Activated B cell treated with CpG ODN at 0.5 μM for 24 hours (primary cell): Measurements from ENCODE around the gene TBC1D14. TPM values are rescaled to one million over a fixed set of nuclear protein-coding genes. Genes with fewer than 3 reads are reported as not detected.
A peak's percentile ranks its signal among the peaks of the same experiment; 100 is the strongest.

Source experiments
- ATAC-seq: fragments of 200-7000 bp; cut with Tn5 transposase; one replicate; pipeline ENCODE4 v1.10.0; 2021; ENCODE audit warnings: low read depth, mild to moderate bottlenecking, moderate library complexity
- CTCF ChIA-PET: fragments of 350-600 bp; sonication (Branson Sonifier 250); formaldehyde crosslinking; loops from one replicate; lab custom pipeline; 2021; ENCODE audit warnings: antibody characterized with exemption; lab: Charles Lee
- POLR2A ChIA-PET: fragments of 350-600 bp; sonication (Branson Sonifier 250); formaldehyde crosslinking; loops from one replicate; lab custom pipeline; 2021; ENCODE audit warnings: antibody characterized with exemption; lab: Charles Lee
- DNase-seq: peaks from one replicate; pipeline ENCODE4 v3.0.0; 2022
- H3K27ac Mint-ChIP-seq: one replicate; pipeline ENCODE4 v1.8.0; 2020; ENCODE audit warnings: mixed read lengths
- H3K27me3 Mint-ChIP-seq: one replicate; pipeline ENCODE4 v1.8.0; 2021; ENCODE audit warnings: mixed read lengths
- H3K36me3 Mint-ChIP-seq: one replicate; pipeline ENCODE4 v1.8.0; 2021; ENCODE audit warnings: low read depth, mixed read lengths
- H3K4me1 Mint-ChIP-seq: one replicate; pipeline ENCODE4 v1.8.0; 2021; ENCODE audit warnings: mixed read lengths
- H3K4me3 Mint-ChIP-seq: one replicate; pipeline ENCODE4 v1.8.0; 2020; ENCODE audit warnings: mild to moderate bottlenecking, mixed read lengths
- H3K9me3 Mint-ChIP-seq: one replicate; pipeline ENCODE4 v1.8.0; 2020; ENCODE audit warnings: mixed read lengths
- intact Hi-C: fragments of 100-400 bp; cut with micrococcal nuclease; formaldehyde crosslinking; loops from one replicate; pipeline ENCODE4 v1.15.1; 2024
- total RNA-seq: library from RNA; stranded (reverse); gene quantifications from 2 replicates; pipeline ENCODE4 v1.2.3, GENCODE V29; 2022
- TF ChIP-seq, protein P1 (sequence below): fragments of 200-600 bp; IDR thresholded peaks from one replicate; pipeline ENCODE4 v1.8.0; 2022; ENCODE audit warnings: antibody characterized with exemption, mild to moderate bottlenecking

The TBC1D14 gene
- total RNA-seq, 1 donor from 2014 or later, result 35.1 TPM

DNA sequence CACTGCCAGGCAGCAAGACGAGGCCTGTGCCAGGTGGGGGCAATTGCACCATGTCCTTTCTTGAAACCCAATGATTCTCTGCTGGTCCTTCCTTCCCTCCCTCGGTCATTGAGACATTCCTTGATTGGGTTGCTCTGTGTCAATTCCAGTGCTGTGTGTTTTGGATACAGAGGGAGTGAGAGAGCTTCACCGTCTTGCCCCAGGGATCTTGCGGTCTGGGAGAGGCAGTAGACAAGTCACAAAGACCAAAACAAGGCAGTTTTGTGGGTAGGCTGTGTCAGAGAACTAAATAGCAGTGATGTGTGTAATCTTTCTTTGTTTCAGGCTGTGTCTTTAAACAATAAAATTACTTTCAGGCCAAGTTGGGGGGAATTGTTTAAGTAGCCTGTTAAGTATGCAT lies 94.7 kb downstream of the TBC1D14 start:
- no peak overlapping the region for H3K27ac Mint-ChIP-seq

DNA sequence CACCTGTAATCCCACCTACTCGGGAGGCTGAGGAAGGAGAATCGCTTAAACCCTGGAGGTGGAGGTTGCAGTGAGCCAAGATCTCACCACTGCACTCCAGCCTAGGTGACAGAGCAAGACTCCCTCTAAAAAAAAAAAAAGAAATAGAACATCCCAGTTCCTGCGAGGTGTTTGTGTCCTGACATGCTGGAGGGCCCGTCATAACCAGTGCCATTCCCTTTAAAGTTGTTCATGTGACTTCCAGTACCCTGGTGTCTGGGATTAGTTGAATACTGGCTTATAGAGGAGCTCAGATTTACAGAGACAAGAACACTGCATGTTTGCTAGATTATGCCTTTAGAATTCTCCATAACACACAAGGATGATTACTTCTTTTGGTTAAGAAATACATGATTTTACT lies 95.9 kb downstream of the TBC1D14 start:
- Mint-ChIP-seq H3K9me3 (no peaks in the 10 kb centered on the region), H3K27ac (no peak overlapping the region), H3K4me1 (no peaks in the 10 kb centered on the region), H3K4me3 (no peak overlapping the region), H3K27me3 (no peaks in the 10 kb centered on the region), H3K36me3 (peaks cover 80% of the 10 kb centered on the region)
- no peak for DNase-seq
- ChIA-PET CTCF (no interaction called here), POLR2A (no interaction called here)
- no peak for ATAC-seq
- TF ChIP-seq, protein P1, sequence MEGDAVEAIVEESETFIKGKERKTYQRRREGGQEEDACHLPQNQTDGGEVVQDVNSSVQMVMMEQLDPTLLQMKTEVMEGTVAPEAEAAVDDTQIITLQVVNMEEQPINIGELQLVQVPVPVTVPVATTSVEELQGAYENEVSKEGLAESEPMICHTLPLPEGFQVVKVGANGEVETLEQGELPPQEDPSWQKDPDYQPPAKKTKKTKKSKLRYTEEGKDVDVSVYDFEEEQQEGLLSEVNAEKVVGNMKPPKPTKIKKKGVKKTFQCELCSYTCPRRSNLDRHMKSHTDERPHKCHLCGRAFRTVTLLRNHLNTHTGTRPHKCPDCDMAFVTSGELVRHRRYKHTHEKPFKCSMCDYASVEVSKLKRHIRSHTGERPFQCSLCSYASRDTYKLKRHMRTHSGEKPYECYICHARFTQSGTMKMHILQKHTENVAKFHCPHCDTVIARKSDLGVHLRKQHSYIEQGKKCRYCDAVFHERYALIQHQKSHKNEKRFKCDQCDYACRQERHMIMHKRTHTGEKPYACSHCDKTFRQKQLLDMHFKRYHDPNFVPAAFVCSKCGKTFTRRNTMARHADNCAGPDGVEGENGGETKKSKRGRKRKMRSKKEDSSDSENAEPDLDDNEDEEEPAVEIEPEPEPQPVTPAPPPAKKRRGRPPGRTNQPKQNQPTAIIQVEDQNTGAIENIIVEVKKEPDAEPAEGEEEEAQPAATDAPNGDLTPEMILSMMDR, result no peak
- intact Hi-C loops, result no loop called here

More for the DNA sequence above, 94.7 kb downstream of the TBC1D14 start:
- TF ChIP-seq, protein P1, result no peak
- ChIA-PET POLR2A (no interaction called here), CTCF (no interaction called here)
- Mint-ChIP-seq H3K4me1 (no peaks in the 10 kb centered on the region), H3K4me3 (no peak overlapping the region), H3K36me3 (peaks cover 81% of the 10 kb centered on the region), H3K9me3 (no peaks in the 10 kb centered on the region), H3K27me3 (no peaks in the 10 kb centered on the region)
- intact Hi-C loops, result no loop called here
- DNase-seq (no peak), ATAC-seq (no peak)

DNA sequence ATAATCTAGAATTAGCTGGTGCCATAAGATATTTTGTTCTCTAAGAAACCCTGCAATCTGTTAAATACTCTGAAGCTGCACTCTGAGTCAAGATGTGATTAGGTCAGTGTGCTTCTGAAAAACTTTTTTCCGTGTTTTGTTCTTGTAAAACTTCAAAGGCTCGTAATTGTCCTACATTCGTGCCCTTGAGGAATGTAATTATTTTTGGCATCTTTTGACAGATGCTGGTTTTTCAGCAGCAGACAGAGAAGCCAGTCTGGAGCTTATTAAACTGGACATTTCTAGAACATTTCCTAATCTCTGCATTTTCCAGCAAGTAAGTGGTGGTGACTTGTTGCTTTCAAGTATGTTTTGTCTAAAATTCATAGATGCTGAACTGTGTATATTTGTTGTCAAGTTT lies 96.8 kb downstream of the TBC1D14 start:
- Mint-ChIP-seq H3K36me3 (peaks cover 80% of the 10 kb centered on the region), H3K4me3 (no peak overlapping the region), H3K4me1 (no peaks in the 10 kb centered on the region), H3K27me3 (no peaks in the 10 kb centered on the region), H3K27ac (no peak overlapping the region), H3K9me3 (no peaks in the 10 kb centered on the region)
- intact Hi-C loops, result no loop called here
- POLR2A ChIA-PET, result no interaction called here
- TF ChIP-seq, protein P1, result no peak
- CTCF ChIA-PET, result no interaction called here
- DNase-seq, result no peak
- ATAC-seq, result no peak

DNA sequence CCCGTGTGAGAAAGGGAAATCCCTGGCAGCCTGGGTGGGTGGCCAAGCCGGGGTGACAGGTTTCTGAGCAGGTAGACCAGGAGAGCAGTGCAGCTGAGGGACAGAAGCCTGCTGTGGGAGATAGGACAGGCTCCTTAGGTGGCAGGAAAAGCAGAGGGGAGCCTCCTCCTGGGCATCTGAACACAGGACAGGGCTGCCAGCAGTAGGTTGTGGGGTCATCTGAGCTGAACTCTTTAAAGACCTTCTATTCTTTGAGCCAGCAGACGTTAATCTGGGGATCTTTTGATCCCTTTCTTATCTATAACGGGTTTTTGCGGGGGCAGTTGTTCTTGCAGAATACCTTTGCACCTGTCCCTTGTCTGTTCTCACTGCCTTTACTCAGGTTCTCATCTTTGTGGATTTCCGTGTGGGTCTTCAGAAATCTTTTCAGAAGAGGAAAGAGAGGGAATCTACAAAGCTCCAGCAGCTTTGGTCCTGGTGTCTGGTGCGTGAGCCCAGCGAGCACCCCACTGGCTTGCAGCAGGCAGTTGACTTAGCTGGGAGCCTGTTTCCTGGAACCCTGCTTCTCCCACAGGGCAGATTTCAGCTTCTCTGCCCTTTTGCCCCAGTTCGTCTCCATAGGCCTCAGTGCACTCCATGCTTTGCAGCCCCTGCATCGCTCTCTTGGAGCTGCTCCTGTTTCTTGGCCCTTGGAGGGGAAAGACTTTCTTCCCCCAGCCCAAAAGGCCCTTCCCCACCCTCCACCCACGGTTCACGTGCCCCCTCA lies 97.7 kb downstream of the TBC1D14 start:
- no peak overlapping the region for H3K27ac Mint-ChIP-seq
- ChIA-PET POLR2A (no interaction called here), CTCF (interaction anchor here (0.9 to 1.7 kb wide), 2 partner anchors 33 to 94 kb away, joined by 3 to 5 read pairs; no protein-coding TSS in a partner anchor)
- TF ChIP-seq, protein P1, result no peak
- intact Hi-C loops, result no loop called here
- no peaks in the 10 kb centered on the region for H3K9me3 Mint-ChIP-seq
- ATAC-seq (no peak), DNase-seq (no peak)
- H3K4me3 Mint-ChIP-seq, result no peak overlapping the region
- H3K4me1 Mint-ChIP-seq, result no peaks in the 10 kb centered on the region
- peaks cover 72% of the 10 kb centered on the region for H3K36me3 Mint-ChIP-seq
- H3K27me3 Mint-ChIP-seq, result no peaks in the 10 kb centered on the region

DNA sequence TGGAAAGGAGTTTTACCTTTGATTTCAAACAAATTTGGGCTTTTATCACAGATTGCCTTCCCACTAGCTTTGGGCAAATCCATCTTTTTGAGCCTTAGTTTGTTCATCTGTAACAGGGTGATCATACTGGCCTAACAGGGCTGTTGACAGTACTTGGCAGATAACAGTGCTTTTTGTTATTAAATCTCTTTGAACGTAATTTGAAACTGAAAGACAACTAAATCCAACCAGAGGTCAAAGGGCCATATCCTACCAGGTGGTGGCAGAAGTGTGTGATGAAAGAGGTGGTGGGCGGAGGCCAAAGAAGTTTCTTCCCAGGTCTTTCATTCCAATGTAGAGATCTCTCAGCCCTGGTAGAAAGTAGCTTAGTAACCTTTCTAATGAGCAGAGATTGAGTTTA lies 98.3 kb downstream of the TBC1D14 start:
- intact Hi-C loops, result no loop called here
- DNase-seq (no peak), ATAC-seq (no peak)
- peak overlapping the region; percentile 35 for H3K27ac Mint-ChIP-seq
- ChIA-PET CTCF (interaction anchor here (0.9 to 1.7 kb wide), 2 partner anchors 34 to 95 kb away, joined by 3 to 5 read pairs; no protein-coding TSS in a partner anchor), POLR2A (no interaction called here)
- H3K27me3 Mint-ChIP-seq, result no peaks in the 10 kb centered on the region
- peaks cover under 1% of the 10 kb centered on the region for H3K4me1 Mint-ChIP-seq
- no peaks in the 10 kb centered on the region for H3K9me3 Mint-ChIP-seq
- H3K4me3 Mint-ChIP-seq, result no peak overlapping the region
- peaks cover 70% of the 10 kb centered on the region for H3K36me3 Mint-ChIP-seq
- TF ChIP-seq, protein P1, result no peak
